GM18951 (cell line): Measurements from ENCODE around the gene TRIM24.

Experiments used
- POLR2A ChIP-seq: IDR thresholded peaks from 4 replicates; pipeline ENCODE4 v1.6.1; 2011; ENCODE audit warnings: mild to moderate bottlenecking; ENCODE audit not compliant: insufficient read length, insufficient read depth; ENCODE audit errors: extremely low read depth
- in situ Hi-C: fragments of 300-500 bp; cut with MboI; formaldehyde crosslinking; loops from one replicate; pipeline ENCODE4 v1.12.0; 2022; ENCODE audit warnings: low sequenced_read_pairs, mixed read lengths, inconsistent platforms; ENCODE audit not compliant: unreplicated experiment

TRIM24 gene

DNA sequence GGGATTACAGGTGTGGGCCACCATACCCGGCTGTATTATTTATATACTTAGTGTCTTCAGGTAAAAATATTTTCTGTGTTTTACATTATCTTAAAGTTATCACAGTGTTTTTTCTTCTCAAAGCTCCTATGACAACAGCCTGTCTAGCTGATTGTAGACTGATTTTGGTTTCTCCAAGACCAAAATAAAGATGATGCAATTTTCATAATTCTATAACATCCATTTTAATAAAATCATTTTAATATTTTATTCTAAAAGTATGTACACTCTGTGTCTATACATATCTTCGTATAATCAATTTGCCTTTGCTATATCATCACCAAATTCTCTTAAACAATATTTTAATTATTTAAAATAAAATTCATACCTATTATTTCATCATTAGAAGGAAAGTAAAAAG is 108.6 kb downstream of the TRIM24 start:
- in situ Hi-C loops: no loop called here
- TF ChIP-seq POLR2A: no peak

DNA sequence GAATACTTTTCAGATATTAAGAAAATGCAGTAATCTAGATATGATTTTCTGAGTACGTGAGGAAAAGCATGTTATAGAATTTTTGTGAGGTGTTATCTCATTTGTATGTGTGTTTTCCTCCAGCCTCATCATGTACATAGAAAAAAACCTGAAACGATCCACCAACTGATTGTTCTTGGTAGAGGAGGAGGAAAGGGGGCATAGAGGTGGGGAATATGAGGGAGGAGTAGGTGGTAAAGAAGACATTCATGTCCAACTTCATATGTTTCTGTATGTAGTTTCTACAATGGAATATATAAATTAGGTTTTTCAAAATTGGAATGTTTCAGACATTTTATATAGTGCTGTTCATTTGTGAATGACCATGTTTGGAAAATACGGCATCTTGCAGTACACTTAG is 109.4 kb downstream of the TRIM24 start:
- no peak for TF ChIP-seq POLR2A
- in situ Hi-C loops: no loop called here

DNA sequence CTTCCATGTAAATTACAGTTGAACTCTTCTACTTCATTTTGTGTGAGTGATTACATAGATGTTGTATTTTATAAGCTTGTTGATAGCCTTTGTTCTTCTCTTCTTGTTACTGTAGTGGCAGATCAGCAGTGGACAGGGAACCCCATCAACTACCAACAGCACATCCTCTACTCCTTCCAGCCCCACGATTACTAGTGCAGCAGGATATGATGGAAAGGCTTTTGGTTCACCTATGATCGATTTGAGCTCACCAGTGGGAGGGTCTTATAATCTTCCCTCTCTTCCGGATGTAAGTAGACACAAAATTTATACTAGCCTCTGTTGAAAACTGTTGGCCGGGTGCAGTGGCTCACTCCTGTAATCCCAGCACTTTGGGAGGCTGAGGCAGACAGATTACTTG is 110.7 kb downstream of the TRIM24 start:
- in situ Hi-C loops: no loop called here
- no peak for TF ChIP-seq POLR2A

DNA sequence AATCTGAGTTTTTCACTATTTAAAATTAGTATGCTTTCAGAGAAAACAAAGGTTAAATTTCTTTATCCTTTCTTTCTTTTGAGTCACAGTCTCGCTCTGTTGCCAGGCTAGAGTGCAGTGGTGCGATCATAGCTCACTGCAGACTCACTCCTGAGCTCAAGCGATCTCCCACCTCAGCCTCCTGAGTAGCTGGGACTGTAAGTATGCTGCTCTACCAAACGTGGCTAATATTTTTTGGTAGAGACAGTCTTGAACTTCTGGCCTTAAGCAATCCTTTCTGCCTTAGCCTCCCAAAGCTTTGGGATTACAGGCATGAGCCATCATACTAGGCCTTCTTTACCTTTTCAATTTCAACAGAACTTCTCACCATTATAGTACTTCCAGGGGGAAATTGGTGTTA is 113.7 kb downstream of the TRIM24 start:
- in situ Hi-C loops: no loop called here
- TF ChIP-seq POLR2A: no peak

DNA sequence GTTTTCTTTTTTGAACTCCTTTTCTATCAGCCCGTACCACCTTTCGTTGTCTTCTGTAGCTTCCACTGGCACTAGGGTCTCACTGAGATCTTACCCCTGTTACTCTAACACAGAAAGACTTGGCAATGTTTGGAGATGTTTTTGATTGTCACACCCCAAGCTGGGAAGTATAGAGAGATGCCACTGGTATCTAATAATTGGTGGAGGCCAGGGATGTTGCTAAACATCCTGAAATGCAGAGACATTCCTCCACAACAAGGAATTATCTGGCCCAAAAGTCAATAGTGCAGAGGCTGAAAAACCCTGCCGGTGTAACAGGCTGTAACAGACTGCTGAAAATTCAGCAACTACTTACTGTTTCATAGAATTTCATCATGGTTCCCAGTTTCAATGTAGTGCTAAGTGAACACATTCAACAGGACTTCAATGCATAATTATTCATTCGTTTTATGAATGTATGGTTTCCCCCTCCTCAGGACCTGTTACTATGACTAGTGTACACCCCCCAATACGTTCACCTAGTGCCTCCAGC is 115.9 kb downstream of the TRIM24 start:
- TF ChIP-seq POLR2A: no peak
- in situ Hi-C loops: no loop called here

DNA sequence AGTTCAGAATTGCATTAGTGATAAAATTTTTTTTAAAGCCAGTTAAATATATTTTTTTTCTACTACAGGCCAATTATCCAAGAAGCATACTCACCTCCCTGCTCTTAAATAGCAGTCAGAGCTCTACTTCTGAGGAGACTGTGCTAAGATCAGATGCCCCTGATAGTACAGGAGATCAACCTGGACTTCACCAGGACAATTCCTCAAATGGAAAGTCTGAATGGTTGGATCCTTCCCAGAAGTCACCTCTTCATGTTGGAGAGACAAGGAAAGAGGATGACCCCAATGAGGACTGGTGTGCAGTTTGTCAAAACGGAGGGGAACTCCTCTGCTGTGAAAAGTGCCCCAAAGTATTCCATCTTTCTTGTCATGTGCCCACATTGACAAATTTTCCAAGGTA is 119.1 kb downstream of the TRIM24 start:
- TF ChIP-seq POLR2A: no peak
- in situ Hi-C loops: no loop called here

DNA sequence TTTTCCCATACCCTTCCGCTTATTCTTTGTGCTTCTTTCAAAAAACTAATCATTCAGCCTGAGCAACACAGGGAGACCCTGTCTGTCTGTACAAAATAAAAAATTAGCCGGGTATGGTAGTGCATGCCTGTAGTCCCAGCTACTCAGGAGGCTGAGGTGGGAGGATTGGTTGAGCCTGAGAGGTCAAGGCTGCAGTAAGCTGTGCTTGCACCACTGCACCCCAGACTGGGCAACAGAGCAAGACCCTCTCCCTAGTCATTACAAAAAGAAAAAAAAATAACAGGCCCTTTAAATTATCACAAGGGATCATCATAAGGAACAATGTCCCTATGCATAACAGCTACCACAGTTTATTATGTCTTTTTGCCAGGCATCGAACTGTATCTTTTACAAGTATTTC is 119.6 kb downstream of the TRIM24 start:
- in situ Hi-C loops: no loop called here
- TF ChIP-seq POLR2A: no peak

DNA sequence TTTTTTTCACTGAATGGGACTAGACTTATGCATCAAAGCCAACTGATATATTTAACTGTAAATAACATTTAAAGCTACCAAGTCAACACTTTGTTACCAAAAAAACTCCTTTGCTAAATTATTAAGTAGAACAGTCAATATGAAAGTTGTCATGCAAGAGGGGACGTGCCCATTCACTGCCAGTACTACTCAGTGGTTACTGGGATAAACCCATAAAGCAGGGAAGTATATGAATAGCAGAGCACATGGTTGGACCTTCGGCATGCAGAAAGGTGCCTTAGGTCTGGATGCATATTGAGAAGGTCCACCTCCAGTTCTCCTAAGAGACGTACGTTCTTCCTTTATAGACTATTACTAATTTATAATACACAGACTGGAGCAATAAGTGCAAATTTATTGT is 121.0 kb downstream of the TRIM24 start:
- in situ Hi-C loops: no loop called here
- no peak for TF ChIP-seq POLR2A

DNA sequence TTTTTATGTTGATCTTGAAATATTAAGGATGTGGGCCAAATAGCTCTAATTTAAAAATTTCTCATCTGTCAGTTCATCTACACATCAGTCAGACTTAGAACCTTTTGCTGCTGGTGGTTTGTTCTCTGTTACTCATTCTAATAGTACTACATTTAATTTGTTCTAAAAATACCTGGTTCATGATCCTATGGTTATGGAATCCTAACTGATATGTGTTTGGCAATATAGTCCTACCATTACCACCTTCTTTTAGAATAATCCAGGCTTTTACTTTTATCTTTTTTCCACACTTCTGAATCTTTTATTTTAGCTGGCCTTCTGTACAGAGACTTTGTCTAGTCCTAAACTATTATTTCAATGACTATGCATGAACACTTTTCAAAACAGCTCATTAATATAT is 124.2 kb downstream of the TRIM24 start:
- in situ Hi-C loops: no loop called here
- no peak for TF ChIP-seq POLR2A

DNA sequence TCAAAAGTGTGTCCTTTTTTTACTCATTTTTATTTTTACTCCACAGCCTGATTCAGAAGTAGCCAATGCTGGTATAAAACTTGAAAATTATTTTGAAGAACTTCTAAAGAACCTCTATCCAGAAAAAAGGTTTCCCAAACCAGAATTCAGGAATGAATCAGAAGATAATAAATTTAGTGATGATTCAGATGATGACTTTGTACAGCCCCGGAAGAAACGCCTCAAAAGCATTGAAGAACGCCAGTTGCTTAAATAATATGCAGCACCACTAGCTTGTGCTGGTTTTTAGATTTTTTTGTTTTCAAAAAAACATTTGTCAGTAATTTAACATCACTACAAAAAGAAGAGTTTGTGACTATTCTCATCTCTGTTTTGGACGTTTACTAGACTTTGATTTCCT is 124.6 kb downstream of the TRIM24 start:
- in situ Hi-C loops: no loop called here
- TF ChIP-seq POLR2A: no peak

DNA sequence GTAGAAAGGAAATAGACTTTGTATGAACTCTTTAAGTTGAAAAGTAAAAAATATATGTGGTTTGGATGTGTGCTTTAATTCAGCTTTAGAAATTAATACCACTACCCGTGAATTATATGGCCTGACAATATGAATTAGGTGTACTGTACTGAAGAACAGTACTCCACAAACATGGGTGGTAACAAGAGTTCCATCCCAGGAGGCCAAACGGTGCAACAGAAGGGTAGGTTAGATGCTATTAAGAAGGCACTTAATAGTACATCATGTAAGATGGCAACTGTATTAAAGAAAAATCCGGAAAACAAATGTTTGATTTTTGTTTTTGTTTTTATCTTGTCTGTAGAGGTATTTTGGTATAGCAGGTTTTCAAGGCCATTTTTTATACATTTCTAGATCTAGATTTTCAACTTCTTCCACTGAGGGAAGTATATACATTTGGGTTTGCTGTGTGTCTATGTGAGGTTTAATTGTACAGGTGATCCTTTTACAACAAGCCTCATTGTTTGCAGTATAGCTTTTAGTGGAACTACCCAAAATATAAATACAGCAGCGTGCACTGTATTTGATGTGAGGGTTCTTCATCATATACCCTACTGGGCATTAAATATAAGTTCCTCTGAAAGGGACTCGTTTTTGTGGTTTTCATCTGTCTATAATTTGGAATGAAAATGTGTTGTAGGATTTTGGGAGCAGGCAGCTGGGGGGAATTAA is 125.4 kb downstream of the TRIM24 start:
- no peak for TF ChIP-seq POLR2A
- in situ Hi-C loops: no loop called here

DNA sequence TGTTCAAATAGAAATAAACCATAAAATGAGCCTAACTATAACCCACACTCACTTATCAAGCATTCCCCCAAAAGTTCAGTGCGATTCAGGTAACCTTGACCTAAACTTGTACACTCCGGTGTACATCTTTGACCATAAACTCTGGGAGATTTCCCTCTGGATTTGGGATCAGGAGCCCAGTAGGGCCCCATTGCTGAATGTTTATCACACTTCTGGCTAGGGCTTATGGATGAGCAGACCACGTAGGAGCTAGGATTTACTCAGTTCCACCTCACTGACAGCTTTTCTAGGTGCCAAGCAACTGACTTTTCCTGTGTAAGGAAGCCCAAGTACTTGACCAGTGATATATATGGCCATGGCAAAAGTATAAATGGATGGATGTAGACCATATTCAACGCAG is 127.4 kb downstream of the TRIM24 start:
- in situ Hi-C loops: no loop called here
- no peak for TF ChIP-seq POLR2A

DNA sequence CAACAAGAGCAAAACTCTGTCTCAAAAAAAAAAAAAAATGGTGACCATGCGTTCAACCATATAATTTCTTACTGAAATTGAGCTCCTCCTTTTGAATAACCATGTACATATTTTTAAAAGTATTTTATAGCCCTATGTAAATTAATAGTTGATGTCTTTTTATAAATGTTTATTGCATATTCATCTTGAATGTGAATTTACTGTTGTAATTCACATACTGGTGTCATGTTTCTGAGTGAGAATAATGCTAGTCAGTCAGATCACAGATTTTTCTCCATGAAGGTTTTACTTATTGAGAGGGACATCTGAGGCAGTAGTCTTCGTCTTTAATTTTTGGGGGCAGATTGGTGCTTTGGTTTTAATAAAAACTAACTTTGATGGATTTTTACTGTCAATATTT is 128.9 kb downstream of the TRIM24 start:
- in situ Hi-C loops: no loop called here
- TF ChIP-seq POLR2A: no peak

DNA sequence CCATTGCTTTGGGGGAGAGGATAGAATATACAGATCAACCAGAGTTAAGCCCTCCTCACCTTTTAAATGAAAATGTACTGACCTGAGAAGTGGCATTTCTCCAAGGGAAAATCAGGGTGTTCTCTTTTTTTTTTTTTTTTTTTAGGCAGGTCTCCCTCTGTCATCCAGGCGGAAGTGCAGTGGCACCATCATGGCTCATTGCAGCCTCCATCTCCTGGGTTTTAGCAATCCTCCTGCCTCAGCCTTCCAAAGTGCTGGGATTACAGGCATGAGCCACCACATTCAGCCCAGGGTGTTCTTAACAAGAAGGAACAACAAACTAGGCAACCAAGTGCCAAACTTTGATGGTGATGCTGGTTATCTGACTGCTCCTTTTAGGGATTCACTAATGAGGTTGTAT is 130.1 kb downstream of the TRIM24 start:
- in situ Hi-C loops: no loop called here
- TF ChIP-seq POLR2A: no peak

DNA sequence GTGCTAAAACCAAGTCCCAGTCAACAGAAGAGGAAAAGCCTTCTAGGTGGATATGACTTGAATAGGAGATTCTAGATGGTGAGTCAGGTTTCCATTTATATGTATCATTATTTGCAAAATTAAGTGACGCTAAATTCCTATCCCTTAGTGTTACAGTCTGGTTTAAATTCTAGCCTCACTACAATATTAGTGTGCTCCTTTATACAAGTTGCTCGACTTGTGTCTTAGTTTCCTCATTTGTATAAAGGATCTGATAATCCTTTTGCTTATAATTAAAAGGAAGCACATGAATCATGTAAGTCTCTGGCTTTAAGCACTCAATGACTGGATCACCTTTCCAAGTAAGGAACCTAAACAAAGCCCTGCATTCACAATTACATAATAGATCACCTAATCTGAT is 135.4 kb downstream of the TRIM24 start:
- in situ Hi-C loops: no loop called here
- TF ChIP-seq POLR2A: no peak
